Neural progenitor cell (in vitro differentiated cells): ENCODE measurements around the gene SLC12A7. TPM values are rescaled to one million over a fixed set of nuclear protein-coding genes. Genes with fewer than 3 reads are reported as not detected.

Experiments
- DNase-seq: peaks from one replicate; pipeline ENCODE4 v3.0.0-alpha.2; 2016; ENCODE audit warnings: low spot score
- H2AFZ ChIP-seq: fragments of 200-600 bp; sonication (generic); replicated peaks from 2 replicates; pipeline ENCODE4 v1.6.1; 2016; ENCODE audit warnings: antibody characterized with exemption
- H3F3A ChIP-seq: fragments of 200-600 bp; sonication (generic); 2 replicates; pipeline ENCODE4 v1.6.1; 2016; ENCODE audit warnings: antibody characterized with exemption, low read depth
- H3K27ac ChIP-seq: fragments of 200-600 bp; sonication (generic); 2 replicates; pipeline ENCODE4 v1.5.1; 2016; ENCODE audit warnings: mild to moderate bottlenecking
- H3K27me3 ChIP-seq: fragments of 200-600 bp; sonication (generic); 2 replicates; pipeline ENCODE4 v1.6.1; 2016; ENCODE audit warnings: mild to moderate bottlenecking, moderate library complexity
- H3K36me3 ChIP-seq: fragments of 200-600 bp; sonication (generic); 2 replicates; pipeline ENCODE4 v1.5.1; 2016
- H3K4me1 ChIP-seq: fragments of 200-600 bp; sonication (generic); 2 replicates; pipeline ENCODE4 v1.6.1; 2016; ENCODE audit warnings: mixed run types
- H3K4me2 ChIP-seq: fragments of 200-600 bp; sonication (generic); 2 replicates; pipeline ENCODE4 v1.6.1; 2016
- H3K4me3 ChIP-seq: fragments of 200-600 bp; sonication (generic); 2 replicates; pipeline ENCODE4 v1.5.1; 2016
- H3K79me2 ChIP-seq: fragments of 200-600 bp; sonication (generic); 2 replicates; pipeline ENCODE4 v1.6.1; 2016; ENCODE audit warnings: low read depth
- H3K9ac ChIP-seq: fragments of 200-600 bp; sonication (generic); 2 replicates; pipeline ENCODE4 v1.6.1; 2016
- H3K9me3 ChIP-seq: fragments of 200-600 bp; sonication (generic); 2 replicates; pipeline ENCODE4 v1.5.1; 2016; ENCODE audit warnings: low read depth
- H4K20me1 ChIP-seq: fragments of 200-600 bp; sonication (generic); 2 replicates; pipeline ENCODE4 v1.6.1; 2016; ENCODE audit warnings: low read depth
- H3K27ac Mint-ChIP-seq: 3 replicates; pipeline ENCODE4 v1.8.0; 2021; ENCODE audit warnings: mixed read lengths
- H3K27me3 Mint-ChIP-seq: 2 replicates; pipeline ENCODE4 v1.8.0; 2022; ENCODE audit warnings: low read depth, mild to moderate bottlenecking, inconsistent platforms, moderate library complexity, mixed read lengths; ENCODE audit not compliant: insufficient read depth
- H3K36me3 Mint-ChIP-seq: 3 replicates; pipeline ENCODE4 v1.8.0; 2021; ENCODE audit warnings: mixed read lengths
- H3K4me1 Mint-ChIP-seq: 3 replicates; pipeline ENCODE4 v1.8.0; 2021; ENCODE audit warnings: mixed read lengths
- H3K4me3 Mint-ChIP-seq: 3 replicates; pipeline ENCODE4 v1.8.0; 2021; ENCODE audit warnings: mild to moderate bottlenecking, moderate library complexity, mixed read lengths
- H3K9me3 Mint-ChIP-seq: 3 replicates; pipeline ENCODE4 v1.8.0; 2020; ENCODE audit warnings: mixed read lengths
- CTCF ChIP-seq: fragments of 200-600 bp; sonication (generic); IDR thresholded peaks from 2 replicates; pipeline ENCODE4 v1.5.1; 2017; ENCODE audit warnings: antibody characterized with exemption, mild to moderate bottlenecking
- EZH2 ChIP-seq: fragments of 200-600 bp; sonication (generic); IDR thresholded peaks from 2 replicates; pipeline ENCODE4 v1.6.1; 2017; ENCODE audit warnings: antibody characterized with exemption, mild to moderate bottlenecking, moderate library complexity
- EZH2phosphoT487 ChIP-seq: fragments of 200-600 bp; sonication (generic); IDR thresholded peaks from 2 replicates; pipeline ENCODE4 v1.6.1; 2017; ENCODE audit warnings: antibody characterized with exemption
- total RNA-seq: library from RNA; depleted of rRNA; stranded (reverse); fragments of >200 nt; gene quantifications from 2 replicates; pipeline ENCODE4 v1.2.3, GENCODE V29; 2015; ENCODE audit warnings: low replicate concordance

Gene SLC12A7
- total RNA-seq, 1 donor from 2014 or later: 7.5 TPM

- no peak for DNase-seq
- Histone ChIP-seq H3K9ac (no peak overlapping the region), H3K36me3 (no peaks in the 10 kb centered on the region), H3K27ac (no peak overlapping the region), H3K4me1 (peaks cover 17% of the 10 kb centered on the region), H3K4me2 (no peak overlapping the region), H3K4me3 (no peak overlapping the region), H3F3A (no peaks in the 10 kb centered on the region), H3K79me2 (no peaks in the 10 kb centered on the region), H2AFZ (no peak overlapping the region), H4K20me1 (no peaks in the 10 kb centered on the region), H3K27me3 (no peaks in the 10 kb centered on the region), H3K9me3 (no peaks in the 10 kb centered on the region)
- H3K4me1 Mint-ChIP-seq: peaks cover 10% of the 10 kb centered on the region
- TF ChIP-seq CTCF: no peak
- no peak for TF ChIP-seq EZH2
- no peak for TF ChIP-seq EZH2phosphoT487
- H3K36me3 Mint-ChIP-seq: no peaks in the 10 kb centered on the region
- H3K4me3 Mint-ChIP-seq: no peak overlapping the region
- H3K9me3 Mint-ChIP-seq: peaks cover 5% of the 10 kb centered on the region
- peaks cover 4% of the 10 kb centered on the region for H3K27me3 Mint-ChIP-seq
- peak overlapping the region; percentile 46 for H3K27ac Mint-ChIP-seq
These were observed 9.2 kb upstream of the SLC12A7 start for GRCh38 chr5:1121044-1121443.

- no peak overlapping the region for H2AFZ ChIP-seq
- H4K20me1 ChIP-seq: no peaks in the 10 kb centered on the region
- H3K27ac ChIP-seq: no peak overlapping the region
- H3F3A ChIP-seq: no peaks in the 10 kb centered on the region
- H3K27me3 ChIP-seq: no peaks in the 10 kb centered on the region
- H3K9me3 ChIP-seq: no peaks in the 10 kb centered on the region
- H3K4me2 ChIP-seq: no peak overlapping the region
- no peaks in the 10 kb centered on the region for H3K36me3 ChIP-seq
- H3K9me3 Mint-ChIP-seq: peaks cover 5% of the 10 kb centered on the region
- H3K36me3 Mint-ChIP-seq: no peaks in the 10 kb centered on the region
- H3K4me1 Mint-ChIP-seq: peaks cover 10% of the 10 kb centered on the region
- H3K4me3 ChIP-seq: no peak overlapping the region
- TF ChIP-seq EZH2phosphoT487: no peak
- no peak for TF ChIP-seq EZH2
- no peak for TF ChIP-seq CTCF
- no peak overlapping the region for H3K4me3 Mint-ChIP-seq
- H3K4me1 ChIP-seq: peaks cover 17% of the 10 kb centered on the region
- no peak for DNase-seq
- H3K9ac ChIP-seq: no peak overlapping the region
- peaks cover 4% of the 10 kb centered on the region for H3K27me3 Mint-ChIP-seq
- peak overlapping the region; percentile 39 for H3K27ac Mint-ChIP-seq
- H3K79me2 ChIP-seq: no peaks in the 10 kb centered on the region
These were observed 8.6 kb upstream of the SLC12A7 start for GRCh38 chr5:1120236-1120999.

GRCh38 chr5:1119312-1119831 is 7.5 kb upstream of the SLC12A7 start:
- no peak overlapping the region for H3K27ac Mint-ChIP-seq
- Histone ChIP-seq H3F3A (no peaks in the 10 kb centered on the region), H3K36me3 (no peaks in the 10 kb centered on the region), H3K4me1 (peaks cover 17% of the 10 kb centered on the region), H3K4me3 (no peak overlapping the region), H3K9ac (no peak overlapping the region), H3K9me3 (no peaks in the 10 kb centered on the region), H2AFZ (no peak overlapping the region), H3K27me3 (no peaks in the 10 kb centered on the region), H4K20me1 (no peaks in the 10 kb centered on the region), H3K79me2 (no peaks in the 10 kb centered on the region), H3K27ac (no peak overlapping the region), H3K4me2 (no peak overlapping the region)
- no peak for DNase-seq
- peaks cover 10% of the 10 kb centered on the region for H3K4me1 Mint-ChIP-seq
- H3K9me3 Mint-ChIP-seq: peaks cover 3% of the 10 kb centered on the region
- no peak for TF ChIP-seq CTCF
- no peak for TF ChIP-seq EZH2
- no peak for TF ChIP-seq EZH2phosphoT487
- no peaks in the 10 kb centered on the region for H3K36me3 Mint-ChIP-seq
- H3K4me3 Mint-ChIP-seq: no peak overlapping the region
- peaks cover 6% of the 10 kb centered on the region for H3K27me3 Mint-ChIP-seq
